ENCODE measurements around the gene CPM. TPM values are rescaled to one million over a fixed set of nuclear protein-coding genes. Genes with fewer than 3 reads are reported as not detected.
"Not testable (repeated sequence)": the region's sequence is repeated elsewhere in the genome, so short reads cannot be mapped to it uniquely, and the experiment has no call there.

Gene CPM
- total and polyA plus RNA-seq, 4 donors = 10.3 to 17.7 (median 14.4) TPM

GRCh38 chr12:68815232-68815927 lies 117.6 kb downstream of the CPM start:
- no peak overlapping the region for H3K27ac ChIP-seq (ENCODE audit: low read depth, low read length)
- H3K27me3 ChIP-seq (ENCODE audit: control insufficient read depth, insufficient read depth, low read length) = no peaks in the 10 kb centered on the region
- no peaks in the 10 kb centered on the region for H3K9me3 ChIP-seq (ENCODE audit: control insufficient read depth, insufficient read depth, low read length)
- H3K36me3 ChIP-seq (ENCODE audit: control insufficient read depth, insufficient read depth, low read length) = peaks cover 34% of the 10 kb centered on the region
- H3K4me1 ChIP-seq (ENCODE audit: control insufficient read depth, insufficient read depth, low read length) = no peaks in the 10 kb centered on the region
- no peak overlapping the region for H3K4me3 ChIP-seq (ENCODE audit: low read depth, low read length)
- no peak for DNase-seq (ENCODE audit: low read depth in 4 of 6, low spot score in 6 of 6)
- 92% methylated on average over 2 of the region's 5 CpGs for WGBS (ENCODE audit: insufficient coverage)

DNA sequence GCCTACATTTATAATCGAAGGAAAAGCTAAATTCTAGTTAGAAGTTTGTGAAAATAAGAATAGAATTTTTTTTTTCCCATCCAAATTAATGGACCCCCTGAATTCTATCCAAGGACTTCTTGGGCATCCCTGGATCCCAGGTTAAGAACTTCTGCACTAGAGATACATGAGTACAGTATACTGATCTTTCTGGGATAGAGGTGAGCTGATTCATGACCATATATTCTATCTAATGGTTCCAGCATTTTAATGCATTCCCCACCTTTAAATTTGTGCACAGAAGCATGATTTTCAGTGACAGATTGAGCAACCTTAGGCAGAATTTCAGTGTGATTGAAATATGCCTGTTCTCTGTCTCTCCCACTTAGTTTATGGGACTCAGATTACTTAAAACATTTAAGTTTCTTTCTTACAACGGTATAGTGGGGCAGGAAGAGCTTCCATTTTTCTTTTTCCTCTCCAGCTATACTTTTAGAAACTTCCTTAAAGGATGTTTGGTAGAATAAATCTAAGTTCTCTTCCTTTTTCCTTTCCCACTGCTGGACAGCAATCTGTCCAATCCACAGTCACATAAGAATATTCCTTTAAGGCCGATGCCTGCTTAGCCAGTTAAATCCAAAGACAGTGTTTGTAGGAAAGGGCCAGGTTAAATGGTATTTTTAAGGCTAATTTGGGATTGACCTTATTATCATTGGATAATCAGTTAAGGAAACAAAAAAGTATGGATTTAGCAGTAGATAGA lies 118.3 kb downstream of the CPM start:
- peaks cover 39% of the 10 kb centered on the region for H3K36me3 ChIP-seq (ENCODE audit: control insufficient read depth, insufficient read depth, low read length)
- no peaks in the 10 kb centered on the region for H3K9me3 ChIP-seq (ENCODE audit: control insufficient read depth, insufficient read depth, low read length)
- no CpG with 5 or more reads among the region's 3 CpGs for WGBS (ENCODE audit: insufficient coverage)
- H3K27ac ChIP-seq (ENCODE audit: low read depth, low read length) = no peak overlapping the region
- no peaks in the 10 kb centered on the region for H3K4me1 ChIP-seq (ENCODE audit: control insufficient read depth, insufficient read depth, low read length)
- no peak for DNase-seq (ENCODE audit: low read depth in 4 of 6, low spot score in 6 of 6)
- no peak overlapping the region for H3K4me3 ChIP-seq (ENCODE audit: low read depth, low read length)
- H3K27me3 ChIP-seq (ENCODE audit: control insufficient read depth, insufficient read depth, low read length) = no peaks in the 10 kb centered on the region

- Histone ChIP-seq H3K27ac (ENCODE audit: low read depth, low read length) (no peak overlapping the region), H3K9me3 (ENCODE audit: control insufficient read depth, insufficient read depth, low read length) (no peaks in the 10 kb centered on the region), H3K36me3 (ENCODE audit: control insufficient read depth, insufficient read depth, low read length) (peaks cover 32% of the 10 kb centered on the region), H3K4me1 (ENCODE audit: control insufficient read depth, insufficient read depth, low read length) (no peaks in the 10 kb centered on the region), H3K27me3 (ENCODE audit: control insufficient read depth, insufficient read depth, low read length) (no peaks in the 10 kb centered on the region), H3K4me3 (ENCODE audit: low read depth, low read length) (no peak overlapping the region)
- WGBS (ENCODE audit: insufficient coverage) = no CpG with 5 or more reads among the region's 2 CpGs
- no peak for DNase-seq (ENCODE audit: low read depth in 4 of 6, low spot score in 6 of 6)
Observed at GRCh38 chr12:68813242-68813593, 119.8 kb downstream of the CPM start.

GRCh38 chr12:68812553-68813241 lies 120.3 kb downstream of the CPM start:
- Histone ChIP-seq H3K4me3 (ENCODE audit: low read depth, low read length) (no peak overlapping the region), H3K9me3 (ENCODE audit: control insufficient read depth, insufficient read depth, low read length) (no peaks in the 10 kb centered on the region), H3K27ac (ENCODE audit: low read depth, low read length) (no peak overlapping the region), H3K27me3 (ENCODE audit: control insufficient read depth, insufficient read depth, low read length) (no peaks in the 10 kb centered on the region), H3K4me1 (ENCODE audit: control insufficient read depth, insufficient read depth, low read length) (no peaks in the 10 kb centered on the region), H3K36me3 (ENCODE audit: control insufficient read depth, insufficient read depth, low read length) (peaks cover 29% of the 10 kb centered on the region)
- no CpG with 5 or more reads among the region's 1 CpG for WGBS (ENCODE audit: insufficient coverage)
- no peak for DNase-seq (ENCODE audit: low read depth in 4 of 6, low spot score in 6 of 6)

DNA sequence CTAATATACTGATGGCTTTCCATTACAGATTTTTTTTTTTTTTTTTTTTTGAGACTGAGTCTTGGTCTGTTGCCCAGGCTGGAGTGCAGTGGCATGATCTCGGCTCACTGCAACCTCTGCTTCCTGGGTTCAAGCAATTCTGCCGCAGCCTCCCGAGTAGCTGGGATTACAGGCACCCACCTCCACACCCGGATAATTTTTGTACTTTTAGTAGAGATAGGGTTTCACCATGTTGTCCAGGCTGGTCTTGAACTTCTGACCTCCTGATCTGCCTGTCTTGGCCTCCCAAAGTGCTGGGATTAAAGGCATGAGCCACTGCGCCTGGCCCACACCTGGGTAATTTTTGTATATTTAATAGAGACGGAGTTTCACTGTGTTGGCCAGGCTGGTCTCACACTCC lies 121.4 kb downstream of the CPM start:
- not testable (repeated sequence) for DNase-seq (ENCODE audit: low read depth in 4 of 6, low spot score in 6 of 6); H3K4me1 ChIP-seq (ENCODE audit: control insufficient read depth, insufficient read depth, low read length); H3K9me3 ChIP-seq (ENCODE audit: control insufficient read depth, insufficient read depth, low read length); H3K4me3 ChIP-seq (ENCODE audit: low read depth, low read length); H3K27ac ChIP-seq (ENCODE audit: low read depth, low read length); H3K27me3 ChIP-seq (ENCODE audit: control insufficient read depth, insufficient read depth, low read length)
- WGBS (ENCODE audit: insufficient coverage) = 92% methylated on average over 4 of the region's 6 CpGs
- peaks cover 22% of the 10 kb centered on the region for H3K36me3 ChIP-seq (ENCODE audit: control insufficient read depth, insufficient read depth, low read length)

- H3K9me3 ChIP-seq (ENCODE audit: control insufficient read depth, insufficient read depth, low read length); H3K4me3 ChIP-seq (ENCODE audit: low read depth, low read length); H3K27me3 ChIP-seq (ENCODE audit: control insufficient read depth, insufficient read depth, low read length); H3K27ac ChIP-seq (ENCODE audit: low read depth, low read length); H3K4me1 ChIP-seq (ENCODE audit: control insufficient read depth, insufficient read depth, low read length); DNase-seq (ENCODE audit: low read depth in 4 of 6, low spot score in 6 of 6): not testable (repeated sequence)
- peaks cover 15% of the 10 kb centered on the region for H3K36me3 ChIP-seq (ENCODE audit: control insufficient read depth, insufficient read depth, low read length)
- 96% methylated on average over 10 of the region's 13 CpGs for WGBS (ENCODE audit: insufficient coverage)
Observed at GRCh38 chr12:68810027-68810389, 123.0 kb downstream of the CPM start.

GRCh38 chr12:68809190-68810026 lies 123.6 kb downstream of the CPM start:
- WGBS (ENCODE audit: insufficient coverage) = no CpG with 5 or more reads among the region's 12 CpGs
- no peak for DNase-seq (ENCODE audit: low read depth in 4 of 6, low spot score in 6 of 6)
- Histone ChIP-seq H3K4me1 (ENCODE audit: control insufficient read depth, insufficient read depth, low read length) (peaks cover 6% of the 10 kb centered on the region), H3K27me3 (ENCODE audit: control insufficient read depth, insufficient read depth, low read length) (no peaks in the 10 kb centered on the region), H3K9me3 (ENCODE audit: control insufficient read depth, insufficient read depth, low read length) (no peaks in the 10 kb centered on the region), H3K27ac (ENCODE audit: low read depth, low read length) (peak overlapping the region; percentile 95), H3K4me3 (ENCODE audit: low read depth, low read length) (peak overlapping the region; percentile 83), H3K36me3 (ENCODE audit: control insufficient read depth, insufficient read depth, low read length) (peaks cover 15% of the 10 kb centered on the region)

GRCh38 chr12:68808388-68809189 lies 124.4 kb downstream of the CPM start:
- Histone ChIP-seq H3K27ac (ENCODE audit: low read depth, low read length) (peak overlapping the region; percentile 95), H3K9me3 (ENCODE audit: control insufficient read depth, insufficient read depth, low read length) (no peaks in the 10 kb centered on the region), H3K4me1 (ENCODE audit: control insufficient read depth, insufficient read depth, low read length) (peaks cover 6% of the 10 kb centered on the region), H3K36me3 (ENCODE audit: control insufficient read depth, insufficient read depth, low read length) (peaks cover 12% of the 10 kb centered on the region), H3K4me3 (ENCODE audit: low read depth, low read length) (peak overlapping the region; percentile 83), H3K27me3 (ENCODE audit: control insufficient read depth, insufficient read depth, low read length) (no peaks in the 10 kb centered on the region)
- DNase-seq (ENCODE audit: low read depth in 4 of 6, low spot score in 6 of 6) = peak in 5 of 6 donors; percentile 10 to 77 (median 37)
- under 1% methylated on average over 51 of the region's 61 CpGs for WGBS (ENCODE audit: insufficient coverage)

All from spinal cord (tissue), 10 donors.